ENCODE measurements around the gene FGF3. TPM values are rescaled to one million over a fixed set of nuclear protein-coding genes. Genes with fewer than 3 reads are reported as not detected.

FGF3 gene
- total and polyA plus RNA-seq, 8 donors = not detected

GRCh38 chr11:69825037-69825834 lies 6.0 kb upstream of the FGF3 start:
- WGBS, 2 donors = 57 to 64% methylated on average over 20 of the region's 20 CpGs
- Histone ChIP-seq H3K4me3 (no peak overlapping the region), H3K36me3 (no peaks in the 10 kb centered on the region), H3K9me3 (no peaks in the 10 kb centered on the region), H3K27ac (no peak overlapping the region), H3K27me3 (no peaks in the 10 kb centered on the region), H3K4me1 (no peaks in the 10 kb centered on the region)
- intact Hi-C loops (cut with DNase I) = no loop called here
- ATAC-seq (peak in 3 of 4 donors; percentile 37 to 65 (median 53)), FAIRE-seq (no peak), DNase-seq (peak in 1 of 6 donors; percentile 43)
- TF ChIP-seq CTCF (IDR thresholded peaks at IDR 0.05) = no peak

GRCh38 chr11:69823641-69824265 lies 4.5 kb upstream of the FGF3 start:
- Histone ChIP-seq H3K4me3 (no peak overlapping the region), H3K4me1 (no peaks in the 10 kb centered on the region), H3K36me3 (no peaks in the 10 kb centered on the region), H3K27me3 (no peaks in the 10 kb centered on the region), H3K27ac (no peak overlapping the region), H3K9me3 (no peaks in the 10 kb centered on the region)
- intact Hi-C loops (cut with DNase I) = no loop called here
- TF ChIP-seq CTCF (IDR thresholded peaks at IDR 0.05) = no peak
- DNase-seq (no peak), ATAC-seq (no peak), FAIRE-seq (no peak)
- WGBS, 2 donors = 50 to 67% methylated on average over 6 of the region's 6 CpGs

- FAIRE-seq (no peak), ATAC-seq (no peak), DNase-seq (no peak)
- WGBS, 2 donors = 49 to 60% methylated on average over 15 of the region's 15 CpGs
- no peak overlapping the region for H3K4me3 ChIP-seq
- intact Hi-C loops (cut with DNase I) = no loop called here
- H3K9me3 ChIP-seq = no peaks in the 10 kb centered on the region
- no peak for TF ChIP-seq CTCF (IDR thresholded peaks at IDR 0.05)
- H3K27ac ChIP-seq = no peak overlapping the region
- H3K36me3 ChIP-seq = no peaks in the 10 kb centered on the region
- H3K4me1 ChIP-seq = no peaks in the 10 kb centered on the region
- H3K27me3 ChIP-seq = peaks cover 0 to 2% (median 0%) of the 10 kb centered on the region in 4 donors
Measured at GRCh38 chr11:69822676-69823494, 3.7 kb upstream of the FGF3 start.

GRCh38 chr11:69821511-69822040 lies 2.4 kb upstream of the FGF3 start:
- no peak for TF ChIP-seq CTCF (IDR thresholded peaks at IDR 0.05)
- DNase-seq (no peak), FAIRE-seq (no peak), ATAC-seq (no peak)
- no peaks in the 10 kb centered on the region for H3K9me3 ChIP-seq
- H3K27me3 ChIP-seq = peaks cover 0 to 5% (median 0%) of the 10 kb centered on the region in 4 donors
- no peaks in the 10 kb centered on the region for H3K36me3 ChIP-seq
- H3K27ac ChIP-seq = no peak overlapping the region
- H3K4me1 ChIP-seq = no peaks in the 10 kb centered on the region
- no peak overlapping the region for H3K4me3 ChIP-seq
- intact Hi-C loops (cut with DNase I) = no loop called here
- 52 to 57% methylated on average over 17 of the region's 17 CpGs for WGBS, 2 donors
